NK-92 treated with Interleukin-12 subunit alpha and Interleukin-12 subunit beta, amount 100 ng/mL, for 24 hours (cell line): ENCODE results near the gene PAMR1.

Experiments used
- DNase-seq: peaks from one replicate; lab custom pipeline; 2025; lab: John Stamatoyannopoulos, UW

The PAMR1 gene

GRCh38 chr11:35494957-35495490, 30.4 kb downstream of the PAMR1 start:
- DNase-seq: no peak

- no peak for DNase-seq
These were observed 34.1 kb downstream of the PAMR1 start for GRCh38 chr11:35491231-35491871.

- no peak for DNase-seq
These were observed 37.3 kb downstream of the PAMR1 start for GRCh38 chr11:35488117-35488516.

- no peak for DNase-seq
These were observed 37.8 kb downstream of the PAMR1 start for GRCh38 chr11:35487532-35488078.

- no peak for DNase-seq
These were observed 38.5 kb downstream of the PAMR1 start for GRCh38 chr11:35486934-35487333.

- no peak for DNase-seq
These were observed 39.0 kb downstream of the PAMR1 start for GRCh38 chr11:35486446-35486845.

- peak; percentile 22 for DNase-seq
These were observed 39.6 kb downstream of the PAMR1 start for GRCh38 chr11:35485656-35486322.

- DNase-seq: no peak
These were observed 41.0 kb downstream of the PAMR1 start for GRCh38 chr11:35484435-35484834.

GRCh38 chr11:35483131-35483820, 42.1 kb downstream of the PAMR1 start:
- no peak for DNase-seq

GRCh38 chr11:35479731-35480130, 45.7 kb downstream of the PAMR1 start:
- DNase-seq: no peak

- no peak for DNase-seq
These were observed 46.8 kb downstream of the PAMR1 start for GRCh38 chr11:35478471-35479091.

- DNase-seq: no peak
These were observed 47.5 kb downstream of the PAMR1 start for GRCh38 chr11:35477901-35478300.

- DNase-seq: no peak
These were observed 50.7 kb downstream of the PAMR1 start for GRCh38 chr11:35474688-35475087.

GRCh38 chr11:35473795-35474374, 51.5 kb downstream of the PAMR1 start:
- DNase-seq: no peak

- no peak for DNase-seq
These were observed 54.8 kb downstream of the PAMR1 start for GRCh38 chr11:35470616-35471015.

GRCh38 chr11:35466058-35466457, 59.4 kb downstream of the PAMR1 start:
- DNase-seq: no peak

GRCh38 chr11:35464308-35464707, 61.1 kb downstream of the PAMR1 start:
- no peak for DNase-seq

GRCh38 chr11:35463331-35463751, 62.1 kb downstream of the PAMR1 start:
- DNase-seq: no peak

GRCh38 chr11:35461917-35462538, 63.4 kb downstream of the PAMR1 start:
- DNase-seq: no peak

GRCh38 chr11:35459489-35459888, 65.9 kb downstream of the PAMR1 start:
- no peak for DNase-seq

- no peak for DNase-seq
These were observed 66.6 kb downstream of the PAMR1 start for GRCh38 chr11:35458846-35459245.
